Measurements from ENCODE around the gene RECK.
A peak's percentile ranks its signal among the peaks of the same experiment; 100 is the strongest.
"Not testable (repeated sequence)": the region's sequence is repeated elsewhere in the genome, so short reads cannot be mapped to it uniquely, and the experiment has no call there.

RECK gene

GRCh38 chr9:36036780-36037548, at the start of gene RECK:
TSS of gene RECK (plus strand) at chr9:36036913. CDS start at chr9:36036999, 86 bp downstream.
- DNase-seq = peak; percentile 90

- DNase-seq = no peak
Observed at GRCh38 chr9:35990155-35990554, 46.6 kb upstream of the RECK start.

- DNase-seq = not testable (repeated sequence)
Observed at GRCh38 chr9:35993136-35993535, 43.6 kb upstream of the RECK start.

- DNase-seq = no peak
Observed at GRCh38 chr9:35993976-35994720, 42.6 kb upstream of the RECK start.

GRCh38 chr9:35994959-35995358, 41.8 kb upstream of the RECK start:
- no peak for DNase-seq

GRCh38 chr9:35996358-35996970, 40.2 kb upstream of the RECK start:
- no peak for DNase-seq

GRCh38 chr9:35997016-35997415, 39.7 kb upstream of the RECK start:
- not testable (repeated sequence) for DNase-seq

GRCh38 chr9:35998333-35998732, 38.4 kb upstream of the RECK start:
- no peak for DNase-seq

GRCh38 chr9:36005891-36006290, 30.8 kb upstream of the RECK start:
- DNase-seq = no peak

GRCh38 chr9:36006549-36007315, 30.0 kb upstream of the RECK start:
- no peak for DNase-seq

GRCh38 chr9:36007316-36007708, 29.4 kb upstream of the RECK start:
- no peak for DNase-seq

GRCh38 chr9:36007852-36008251, 28.9 kb upstream of the RECK start:
- no peak for DNase-seq

- DNase-seq = peak; percentile 48
Observed at GRCh38 chr9:36008774-36009300, 27.9 kb upstream of the RECK start.

- DNase-seq = no peak
Observed at GRCh38 chr9:36011379-36011778, 25.3 kb upstream of the RECK start.

GRCh38 chr9:36017278-36017677, 19.4 kb upstream of the RECK start:
- DNase-seq = no peak

GRCh38 chr9:36018129-36018528, 18.6 kb upstream of the RECK start:
- DNase-seq = no peak

- DNase-seq = no peak
Observed at GRCh38 chr9:36018891-36019720, 17.6 kb upstream of the RECK start.

- DNase-seq = no peak
Observed at GRCh38 chr9:36021968-36022367, 14.7 kb upstream of the RECK start.

GRCh38 chr9:36023260-36024048, 13.3 kb upstream of the RECK start:
- peak; percentile 53 for DNase-seq

GRCh38 chr9:36025746-36026145, 11.0 kb upstream of the RECK start:
- no peak for DNase-seq

GRCh38 chr9:36029202-36029601, 7.5 kb upstream of the RECK start:
- DNase-seq = no peak
